Vagina (tissue), 2 donors: ENCODE data around the gene ELN. TPM values are rescaled to one million over a fixed set of nuclear protein-coding genes. Genes with fewer than 3 reads are reported as not detected.
A peak's percentile ranks its signal among the peaks of the same experiment; 100 is the strongest.

Source experiments
- DNase-seq, 2 donors: peaks; one replicate each; pipeline ENCODE4 v3.0.0-alpha.2; 2017; ENCODE audit errors: extremely low spot score in 2 of 2
- H3K27ac ChIP-seq: fragments of 200-600 bp; sonication (generic); one replicate; pipeline ENCODE4 v1.5.1; 2019
- H3K27me3 ChIP-seq: fragments of 200-600 bp; sonication (generic); one replicate; pipeline ENCODE4 v1.5.1; 2019
- H3K36me3 ChIP-seq, 2 donors: fragments of 200-600 bp; sonication (generic); one replicate each; pipeline ENCODE4 v1.5.1; 2017 to 2019
- H3K4me1 ChIP-seq: fragments of 200-600 bp; sonication (generic); one replicate; pipeline ENCODE4 v1.5.1; 2019
- H3K4me3 ChIP-seq, 2 donors: fragments of 200-600 bp; sonication (generic); 1 replicate in 1 of 2; 2 replicates in 1 of 2; pipeline ENCODE4 v1.5.1; 2016 to 2019
- H3K9me3 ChIP-seq: fragments of 200-600 bp; sonication (generic); one replicate; pipeline ENCODE4 v1.5.1; 2019
- POLR2A ChIP-seq, 2 donors: fragments of 450-650 bp; IDR thresholded peaks; one replicate each; pipeline ENCODE4 v1.6.1; 2017; ENCODE audit warnings: antibody characterized with exemption in 2 of 2, mild to moderate bottlenecking in 2 of 2, moderate library complexity in 2 of 2
- POLR2AphosphoS5 ChIP-seq, 2 donors: sonication (generic); formaldehyde crosslinking; IDR thresholded peaks; one replicate each; pipeline ENCODE4 v1.9.0; 2017; ENCODE audit warnings: antibody characterized with exemption in 2 of 2, mild to moderate bottlenecking in 2 of 2, low read depth in 1 of 2; ENCODE audit not compliant: insufficient read depth in 1 of 2
- intact Hi-C: fragments of 100-400 bp; cut with DNase I; formaldehyde crosslinking; loops from one replicate; pipeline ENCODE4 v1.15.1; 2023
- total RNA-seq: library from RNA; depleted of rRNA; stranded (reverse); fragments of >200 nt; gene quantifications from one replicate; pipeline ENCODE4 v1.2.3, GENCODE V29; 2016
- TF ChIP-seq, protein P1 (sequence below), 3 experiments: fragments of 450-650 bp in 2 of 3; fragments of 200-600 bp in 1 of 3; sonication (generic) in 1 of 3; IDR thresholded peaks; one replicate each; pipeline ENCODE4 v1.5.1; 2017 to 2019; ENCODE audit warnings: antibody characterized with exemption in 3 of 3, mild to moderate bottlenecking in 2 of 3, moderate library complexity in 2 of 3

ELN gene
- total RNA-seq, 1 donor from 2014 or later = 38.3 TPM

DNA sequence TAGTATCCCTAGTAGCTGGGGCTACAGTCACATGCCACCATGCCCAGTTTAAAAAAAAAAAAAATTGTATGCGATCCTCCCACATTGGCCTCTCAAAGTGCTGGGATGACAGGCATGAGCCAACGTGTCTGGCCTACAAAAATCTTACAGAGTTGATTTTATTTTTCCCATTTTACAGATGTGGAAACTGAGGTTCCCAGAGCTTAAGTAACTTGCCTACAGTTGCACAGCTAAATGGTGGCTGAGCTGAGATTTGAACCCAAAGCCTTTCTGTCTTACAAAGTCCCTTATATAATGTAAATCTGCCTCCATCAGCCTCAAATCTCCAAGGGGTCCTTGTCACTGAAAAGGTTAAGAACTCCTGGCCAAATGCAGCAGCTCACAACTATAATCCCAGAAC is 31.1 kb downstream of the ELN start:
- Histone ChIP-seq H3K27me3 (no peaks in the 10 kb centered on the region), H3K4me1 (peaks cover 33% of the 10 kb centered on the region), H3K9me3 (no peaks in the 10 kb centered on the region), H3K27ac (no peak overlapping the region), H3K4me3 (no peak overlapping the region), H3K36me3 (peaks cover 0 to 27% of the 10 kb centered on the region in 2 donors)
- intact Hi-C loops = no loop called here
- no peak for DNase-seq
- TF ChIP-seq POLR2AphosphoS5 (IDR thresholded peaks at IDR 0.05; ENCODE audit: insufficient read depth in 1 of 2, low read depth in 1 of 2) (no peak), POLR2A (IDR thresholded peaks at IDR 0.05) (no peak)
- TF ChIP-seq, protein P1, sequence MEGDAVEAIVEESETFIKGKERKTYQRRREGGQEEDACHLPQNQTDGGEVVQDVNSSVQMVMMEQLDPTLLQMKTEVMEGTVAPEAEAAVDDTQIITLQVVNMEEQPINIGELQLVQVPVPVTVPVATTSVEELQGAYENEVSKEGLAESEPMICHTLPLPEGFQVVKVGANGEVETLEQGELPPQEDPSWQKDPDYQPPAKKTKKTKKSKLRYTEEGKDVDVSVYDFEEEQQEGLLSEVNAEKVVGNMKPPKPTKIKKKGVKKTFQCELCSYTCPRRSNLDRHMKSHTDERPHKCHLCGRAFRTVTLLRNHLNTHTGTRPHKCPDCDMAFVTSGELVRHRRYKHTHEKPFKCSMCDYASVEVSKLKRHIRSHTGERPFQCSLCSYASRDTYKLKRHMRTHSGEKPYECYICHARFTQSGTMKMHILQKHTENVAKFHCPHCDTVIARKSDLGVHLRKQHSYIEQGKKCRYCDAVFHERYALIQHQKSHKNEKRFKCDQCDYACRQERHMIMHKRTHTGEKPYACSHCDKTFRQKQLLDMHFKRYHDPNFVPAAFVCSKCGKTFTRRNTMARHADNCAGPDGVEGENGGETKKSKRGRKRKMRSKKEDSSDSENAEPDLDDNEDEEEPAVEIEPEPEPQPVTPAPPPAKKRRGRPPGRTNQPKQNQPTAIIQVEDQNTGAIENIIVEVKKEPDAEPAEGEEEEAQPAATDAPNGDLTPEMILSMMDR (IDR thresholded peaks at IDR 0.05) = no peak

DNA sequence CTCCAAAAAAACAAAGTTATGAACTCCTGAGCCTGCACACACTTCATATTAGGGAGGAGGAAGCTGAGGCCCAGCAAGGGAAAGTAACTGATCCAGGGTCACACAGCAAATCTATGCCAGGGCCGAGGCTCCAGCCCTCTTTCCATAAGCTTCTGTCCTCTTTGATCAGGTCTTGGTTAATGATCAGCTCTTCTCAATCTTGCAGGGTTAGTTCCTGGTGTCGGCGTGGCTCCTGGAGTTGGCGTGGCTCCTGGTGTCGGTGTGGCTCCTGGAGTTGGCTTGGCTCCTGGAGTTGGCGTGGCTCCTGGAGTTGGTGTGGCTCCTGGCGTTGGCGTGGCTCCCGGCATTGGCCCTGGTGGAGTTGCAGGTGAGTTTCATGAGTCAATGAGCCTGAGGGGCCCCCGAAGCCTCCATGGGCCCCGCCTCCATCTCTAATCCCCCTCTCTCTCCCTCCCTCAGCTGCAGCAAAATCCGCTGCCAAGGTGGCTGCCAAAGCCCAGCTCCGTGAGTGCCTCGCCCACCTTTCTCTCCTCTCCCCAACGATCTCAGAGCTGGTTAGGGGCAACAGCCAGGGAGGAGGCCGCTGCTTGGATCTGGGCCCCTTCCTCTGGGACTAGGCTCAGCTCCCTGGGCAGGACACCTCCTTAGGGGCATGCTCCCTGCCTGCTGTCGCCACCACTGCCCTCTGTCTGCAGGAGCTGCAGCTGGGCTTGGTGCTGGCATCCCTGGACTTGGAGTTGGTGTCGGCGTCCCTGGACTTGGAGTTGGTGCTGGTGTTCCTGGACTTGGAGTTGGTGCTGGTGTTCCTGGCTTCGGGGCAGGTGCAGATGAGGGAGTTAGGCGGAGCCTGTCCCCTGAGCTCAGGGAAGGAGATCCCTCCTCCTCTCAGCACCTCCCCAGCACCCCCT is 32.0 kb downstream of the ELN start:
- Histone ChIP-seq H3K27me3 (no peaks in the 10 kb centered on the region), H3K27ac (peak overlapping the region; percentile 86), H3K9me3 (no peaks in the 10 kb centered on the region), H3K4me1 (peaks cover 33% of the 10 kb centered on the region), H3K4me3 (no peak overlapping the region), H3K36me3 (peaks cover 0 to 27% of the 10 kb centered on the region in 2 donors)
- DNase-seq = no peak
- no peak for TF ChIP-seq POLR2AphosphoS5 (IDR thresholded peaks at IDR 0.05; ENCODE audit: insufficient read depth in 1 of 2, low read depth in 1 of 2)
- intact Hi-C loops = no loop called here

GRCh38 chr7:74061840-74062539 is 34.0 kb downstream of the ELN start:
- H3K27ac ChIP-seq = peak overlapping the region; percentile 86
- intact Hi-C loops = no loop called here
- H3K9me3 ChIP-seq = no peaks in the 10 kb centered on the region
- peaks cover 33% of the 10 kb centered on the region for H3K4me1 ChIP-seq
- TF ChIP-seq POLR2A (IDR thresholded peaks at IDR 0.05) (no peak), POLR2AphosphoS5 (IDR thresholded peaks at IDR 0.05; ENCODE audit: insufficient read depth in 1 of 2, low read depth in 1 of 2) (peak; percentile 65 to 89)
- DNase-seq = peak in 1 of 2 donors; percentile 94
- no peaks in the 10 kb centered on the region for H3K27me3 ChIP-seq
- H3K4me3 ChIP-seq = no peak overlapping the region
- H3K36me3 ChIP-seq = peaks cover 0 to 27% of the 10 kb centered on the region in 2 donors

DNA sequence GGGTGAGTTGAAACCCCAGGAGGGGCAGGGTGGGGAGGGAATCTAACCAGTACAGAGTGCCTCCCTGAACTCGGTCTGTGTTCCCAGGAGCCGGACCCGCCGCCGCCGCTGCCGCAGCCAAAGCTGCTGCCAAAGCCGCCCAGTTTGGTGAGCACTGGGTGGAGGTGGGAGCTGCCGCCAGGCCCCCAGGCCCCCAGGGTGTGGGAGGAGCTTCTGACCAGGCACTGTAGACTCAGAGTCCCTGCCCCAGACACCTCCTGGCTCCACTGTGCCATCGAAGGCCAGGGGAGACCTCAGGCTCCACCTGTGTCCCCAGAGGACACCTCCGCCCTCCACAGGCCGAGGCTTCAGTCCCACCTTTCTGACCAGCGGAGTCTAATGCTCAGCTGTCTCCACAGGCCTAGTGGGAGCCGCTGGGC is 35.3 kb downstream of the ELN start:
- no peak overlapping the region for H3K4me3 ChIP-seq
- H3K27ac ChIP-seq = peak overlapping the region; percentile 86
- intact Hi-C loops = no loop called here
- H3K4me1 ChIP-seq = peaks cover 33% of the 10 kb centered on the region
- no peak for DNase-seq
- H3K36me3 ChIP-seq = peaks cover 0 to 27% of the 10 kb centered on the region in 2 donors
- no peaks in the 10 kb centered on the region for H3K9me3 ChIP-seq
- TF ChIP-seq, protein P1 (IDR thresholded peaks at IDR 0.05) = no peak
- no peak for TF ChIP-seq POLR2A (IDR thresholded peaks at IDR 0.05)
- TF ChIP-seq POLR2AphosphoS5 (IDR thresholded peaks at IDR 0.05; ENCODE audit: insufficient read depth in 1 of 2, low read depth in 1 of 2) = no peak
- no peaks in the 10 kb centered on the region for H3K27me3 ChIP-seq

DNA sequence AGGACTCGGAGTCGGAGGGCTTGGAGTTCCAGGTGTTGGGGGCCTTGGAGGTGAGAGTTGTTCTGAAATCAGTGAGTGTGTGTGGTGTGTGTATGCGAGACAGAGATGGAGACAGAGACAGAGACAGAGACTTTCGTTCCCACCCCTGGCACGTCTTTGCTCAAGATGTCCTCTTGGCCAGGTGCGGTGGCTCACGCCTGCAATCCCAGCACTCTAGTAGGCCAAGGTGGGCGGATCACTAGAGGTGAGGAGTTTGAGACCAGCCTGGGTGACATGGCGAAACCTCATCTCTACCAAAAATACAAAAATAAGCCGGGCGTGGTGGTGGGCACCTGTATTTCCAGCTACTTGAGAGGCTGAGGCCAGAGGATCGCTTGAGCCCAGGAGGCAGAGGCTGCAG is 35.7 kb downstream of the ELN start:
- Histone ChIP-seq H3K36me3 (peaks cover 0 to 23% of the 10 kb centered on the region in 2 donors), H3K27ac (peak overlapping the region; percentile 86), H3K27me3 (no peaks in the 10 kb centered on the region), H3K4me1 (peaks cover 33% of the 10 kb centered on the region), H3K9me3 (no peaks in the 10 kb centered on the region), H3K4me3 (no peak overlapping the region)
- TF ChIP-seq POLR2AphosphoS5 (IDR thresholded peaks at IDR 0.05; ENCODE audit: insufficient read depth in 1 of 2, low read depth in 1 of 2) (no peak), POLR2A (IDR thresholded peaks at IDR 0.05) (no peak)
- TF ChIP-seq, protein P1 (IDR thresholded peaks at IDR 0.05) = no peak
- intact Hi-C loops = no loop called here
- DNase-seq = no peak
